Measurements from ENCODE around the gene TLN1. TPM values are rescaled to one million over a fixed set of nuclear protein-coding genes. Genes with fewer than 3 reads are reported as not detected.

The TLN1 gene
- total and polyA plus RNA-seq, 10 of the 15 experiments (the other 5 are each of a cell fraction or from before 2014, with no cell fraction given), result 11.6 to 305 (median 71.9) TPM

GRCh38 chr9:35682051-35682450 is 49.9 kb downstream of the TLN1 start:
- no peak overlapping the region for H3K27ac ChIP-seq (ENCODE audit: control insufficient read depth, insufficient read depth)
- ChIA-PET SMC1A (ENCODE audit: uncharacterized antibody, unreplicated experiment) (no interaction called here), POLR2A (interaction anchor here (0.6 to 1.5 kb wide), 2 partner anchors 13 to 84 kb away, joined by 3 read pairs; no protein-coding TSS in a partner anchor), RAD21 (ENCODE audit: unreplicated experiment) (no interaction called here), CTCF (interaction anchor here (5.0 kb wide), 1 partner anchor 14 kb away, joined by 39 read pairs; no protein-coding TSS in a partner anchor)
- in situ Hi-C loops (cut with MboI) (no loop called here), intact Hi-C loops (cut with micrococcal nuclease; ENCODE audit: unreplicated experiment) (no loop called here)
- no peaks in the 10 kb centered on the region for H3K36me3 ChIP-seq (ENCODE audit: control insufficient read depth in 2 of 2, insufficient read depth in 2 of 2, low read length in 1 of 2)
- no peak overlapping the region for H2AFZ ChIP-seq (ENCODE audit: control insufficient read depth, low read depth, low read length)
- no peaks in the 10 kb centered on the region for H3K9me3 ChIP-seq (replicated peaks; ENCODE audit: control insufficient read depth, insufficient read depth, low read length)
- no peak for DNase-seq (ENCODE audit: low read depth, low spot score)
- TF ChIP-seq ZNF622 (IDR thresholded peaks at IDR 0.05) (no peak), NRF1 (conservative IDR thresholded peaks at IDR 0.05; ENCODE audit: low read depth, low read length) (no peak), ZBTB11 (CRISPR knock-in tag; IDR thresholded peaks at IDR 0.05) (no peak), IKZF1 (conservative IDR thresholded peaks at IDR 0.05) (no peak), EED (IDR thresholded peaks at IDR 0.05; ENCODE audit: low read depth) (no peak)
- no peak for ATAC-seq
- peaks cover 8% of the 10 kb centered on the region for H3K4me1 ChIP-seq (ENCODE audit: control insufficient read depth, insufficient read depth, low read length)
- H3K4me3 ChIP-seq, result no peak overlapping the region
- no peaks in the 10 kb centered on the region for H3K79me2 ChIP-seq (ENCODE audit: control insufficient read depth, insufficient read depth, low read length)
- FAIRE-seq, result no peak
- no peak overlapping the region for H3K9ac ChIP-seq (ENCODE audit: control insufficient read depth, insufficient read depth, low read length)
- BruUV-seq (replicated peaks), result no TSS peak
- no peaks in the 10 kb centered on the region; a peak in 2 of 4 replicates for H3K27me3 ChIP-seq (replicated peaks in 1 of 2; ENCODE audit: control insufficient read depth in 2 of 2, insufficient read depth in 2 of 2, low read length in 1 of 2)
- no peaks in the 10 kb centered on the region for H4K20me1 ChIP-seq (ENCODE audit: control insufficient read depth, insufficient read depth)
- 35% methylated on average over 6 of the region's 6 CpGs for WGBS (ENCODE audit: insufficient coverage, insufficient replicate concordance, low lambda C conversion rate, missing lambda C conversion rate)
- no peak overlapping the region for H3K4me2 ChIP-seq (ENCODE audit: control insufficient read depth, insufficient read depth)
